GM18507 (cell line): ENCODE measurements around the gene HRH2.
"Not testable (repeated sequence)": the region's sequence is repeated elsewhere in the genome, so short reads cannot be mapped to it uniquely, and the experiment has no call there.

Source experiments
- DNase-seq: peaks from one replicate; pipeline ENCODE4 v3.0.0; 2011; ENCODE audit warnings: low read depth; ENCODE audit not compliant: insufficient read length; ENCODE audit errors: extremely low spot score
- FAIRE-seq: peaks from 2 replicates; lab custom pipeline; 2011; peaks lifted over from hg19 to GRCh38; lab: Jason Lieb, UNC

Gene HRH2

DNA sequence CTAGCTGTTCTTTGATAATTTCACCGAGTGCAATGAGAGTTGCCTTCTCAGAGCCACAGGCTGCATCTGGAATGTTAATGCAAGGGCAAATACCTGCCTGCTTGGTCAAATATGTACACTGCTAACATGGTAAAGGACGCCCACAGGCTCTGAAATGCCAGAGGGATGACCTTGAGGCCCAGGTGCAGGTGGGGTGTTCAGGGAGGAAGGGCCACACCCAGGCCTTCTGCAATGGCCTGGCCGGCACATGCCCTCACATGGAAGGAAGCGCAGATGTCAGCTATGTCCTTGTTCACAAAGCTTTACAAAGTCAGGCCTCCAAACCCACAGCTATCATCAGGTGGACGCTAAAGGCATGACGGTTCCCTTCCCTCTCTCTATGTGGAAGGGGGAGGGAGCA, 48.6 kb downstream of the HRH2 start:
- DNase-seq (no peak), FAIRE-seq (no peak)

DNA sequence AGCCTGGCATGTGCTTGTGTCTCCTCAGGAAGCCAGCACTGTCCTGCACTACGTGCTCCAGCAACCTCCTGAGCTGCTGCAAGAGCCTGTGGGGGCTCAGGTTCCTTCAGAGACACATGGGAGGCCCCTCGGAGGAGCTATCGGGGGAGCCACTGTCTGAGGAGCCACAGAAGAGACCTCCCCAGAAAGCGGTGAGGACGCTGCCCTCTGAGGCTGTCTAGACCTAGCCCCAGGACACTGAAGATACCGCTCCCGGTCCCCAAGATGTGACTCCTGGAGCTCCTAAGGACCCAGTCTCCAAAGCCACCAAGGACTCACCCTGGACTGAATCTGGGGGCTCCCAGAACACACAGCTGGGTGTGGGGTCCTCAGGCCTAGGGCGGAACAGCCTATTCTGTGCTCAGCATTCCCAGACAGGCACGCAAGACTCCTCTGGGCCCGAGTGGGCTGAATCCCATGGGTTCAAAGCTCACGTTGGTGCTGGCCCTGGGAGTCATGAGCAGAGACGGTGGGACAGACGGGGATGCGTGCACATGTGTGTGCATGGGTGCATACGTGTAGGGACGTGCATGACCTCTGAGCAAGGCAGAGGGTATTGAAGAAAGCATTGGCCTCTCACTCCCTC, 50.0 kb downstream of the HRH2 start:
- DNase-seq (no peak), FAIRE-seq (no peak)

DNA sequence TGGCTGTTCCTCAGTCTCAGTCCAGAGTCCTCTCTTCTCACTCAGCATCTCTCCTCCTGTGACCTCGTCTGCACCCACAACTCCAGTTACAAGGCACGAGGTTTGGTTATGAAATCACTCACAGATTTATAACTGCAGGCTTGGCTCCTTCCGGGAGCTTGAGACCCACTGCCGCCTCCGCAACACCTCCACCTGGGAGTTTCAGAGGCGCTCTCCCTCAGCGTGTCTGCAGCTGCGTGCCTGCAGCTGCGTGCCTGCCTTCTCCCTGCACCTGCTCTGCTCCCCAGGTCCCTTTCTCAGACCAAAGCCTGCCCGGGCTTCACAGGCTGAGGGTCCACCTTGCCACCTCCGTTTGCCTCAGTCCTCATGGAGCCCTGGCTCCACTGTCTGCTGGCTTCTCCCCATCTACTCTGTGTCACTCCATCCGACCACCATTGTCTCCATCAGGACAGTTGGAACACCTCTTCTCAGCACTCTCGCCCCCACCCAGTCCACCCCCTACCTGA, 51.5 kb downstream of the HRH2 start:
- DNase-seq, result no peak
- FAIRE-seq, result no peak

DNA sequence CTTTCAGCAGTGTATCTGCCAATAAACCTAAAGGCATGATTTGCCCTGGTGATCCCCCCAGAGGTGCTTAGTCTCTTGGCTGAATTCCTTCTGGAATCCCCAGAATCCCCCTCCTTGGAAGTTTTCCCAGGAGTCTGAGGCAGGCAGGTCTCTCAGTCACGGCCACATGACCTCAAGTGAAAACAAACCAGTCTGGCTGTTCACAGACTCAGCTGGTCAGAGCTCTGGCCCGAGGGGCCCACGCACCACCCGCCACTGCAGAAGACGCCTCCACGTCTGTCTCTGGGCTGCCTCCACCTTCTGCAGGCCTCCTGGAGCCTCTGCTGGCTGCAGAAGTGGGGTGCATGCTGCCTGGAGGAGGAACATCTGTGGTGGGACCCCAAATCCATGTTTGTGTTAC, 52.5 kb downstream of the HRH2 start:
- no peak for DNase-seq
- FAIRE-seq, result no peak

DNA sequence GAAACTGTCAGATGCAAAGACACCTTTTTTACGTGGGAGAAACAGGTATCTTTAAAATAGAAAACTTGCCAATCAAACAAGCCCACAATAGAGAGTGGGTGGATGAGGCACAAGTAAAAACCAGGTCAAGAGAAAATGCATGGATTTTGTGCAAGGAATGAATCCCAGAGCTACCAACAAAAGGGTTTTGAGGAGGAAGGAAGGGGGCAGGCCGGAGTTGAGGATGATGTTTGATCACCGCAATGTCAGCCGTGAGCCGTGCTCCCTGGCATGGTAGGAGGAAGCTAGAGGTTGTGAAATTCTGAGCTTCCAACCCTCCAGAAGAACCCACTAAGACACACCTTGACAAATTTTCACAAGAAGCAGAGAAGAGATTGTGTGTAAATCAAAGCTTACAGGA, 53.2 kb downstream of the HRH2 start:
- no peak for FAIRE-seq

DNA sequence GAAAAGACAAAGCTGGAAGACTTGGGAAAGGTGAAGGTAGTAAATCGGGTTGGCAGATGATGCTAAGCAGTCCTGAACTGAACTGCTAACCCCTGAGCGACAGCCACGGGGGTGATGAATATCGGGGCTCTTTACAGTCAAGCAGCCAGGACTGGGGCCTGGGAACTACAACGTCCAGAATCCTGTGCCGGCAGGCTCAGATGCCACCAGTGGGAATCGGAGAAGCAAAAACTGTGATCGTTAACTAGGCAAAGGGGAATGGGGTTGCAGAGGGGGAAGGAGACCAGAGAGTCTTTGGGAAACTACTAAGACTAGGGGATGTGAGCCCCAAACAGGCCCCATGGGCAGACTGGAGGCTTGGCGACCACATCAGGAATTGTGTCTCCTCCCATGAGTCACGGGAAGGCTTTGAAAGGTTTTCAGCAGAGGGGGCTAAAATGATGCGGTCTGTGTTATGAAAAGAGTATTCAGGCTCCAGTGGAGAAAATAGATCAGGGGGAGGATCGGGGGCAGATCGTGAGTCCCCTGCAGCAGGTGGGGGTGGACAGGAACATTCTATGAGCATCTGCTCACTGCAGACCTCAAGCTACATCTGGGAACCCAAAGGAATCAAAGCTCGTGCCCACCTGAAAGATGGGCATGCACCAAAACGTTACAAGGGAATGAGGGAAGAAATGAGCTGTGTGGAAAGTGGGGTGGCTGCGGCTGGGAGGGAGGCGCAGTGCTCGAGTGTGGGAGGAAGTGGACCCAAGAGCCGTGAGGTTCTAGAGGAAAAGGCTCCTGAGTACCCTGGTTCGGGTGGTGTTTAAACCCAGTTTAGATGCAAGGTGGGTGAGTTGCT, 53.8 kb downstream of the HRH2 start:
- FAIRE-seq (no peak), DNase-seq (no peak)

More for the DNA sequence above, 53.2 kb downstream of the HRH2 start:
- no peak for DNase-seq

DNA sequence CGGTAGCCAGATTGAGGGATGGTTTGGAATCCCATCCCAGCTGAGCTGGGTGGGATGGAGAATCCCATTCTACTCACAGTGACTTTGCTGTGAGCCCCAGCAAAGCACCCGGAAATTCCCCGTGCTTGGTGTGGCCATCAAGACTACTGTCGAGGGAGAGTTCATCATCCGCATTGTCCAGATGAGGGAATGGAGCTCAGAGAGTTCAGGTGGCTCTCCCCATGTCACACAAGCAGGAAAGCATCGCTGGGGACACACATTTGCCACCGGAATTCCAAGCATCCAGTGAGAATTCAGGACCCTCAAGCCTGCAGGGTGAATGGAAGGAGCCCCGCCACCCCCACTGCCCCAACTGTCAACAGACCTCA, 54.4 kb downstream of the HRH2 start:
- FAIRE-seq, result no peak
- no peak for DNase-seq

DNA sequence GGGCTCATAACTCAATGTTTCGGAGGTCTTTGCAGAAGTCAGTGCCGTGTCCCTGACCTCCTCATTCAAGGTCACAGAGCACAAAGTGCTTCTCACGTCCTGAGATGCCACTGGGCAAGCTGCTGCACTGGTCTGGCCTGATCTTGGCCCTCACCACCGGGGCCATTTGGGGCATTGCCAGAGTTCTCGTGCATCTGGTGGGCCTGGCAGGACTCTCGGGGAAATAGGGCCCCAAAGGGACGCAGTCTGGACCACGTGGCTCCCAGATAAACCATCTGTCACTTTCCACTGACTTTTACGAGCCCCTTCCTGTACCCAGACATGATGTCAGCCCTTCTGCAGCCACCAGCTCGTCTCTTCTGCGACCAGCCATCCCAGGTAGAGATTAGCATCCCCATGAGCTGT, 54.8 kb downstream of the HRH2 start:
- DNase-seq (no peak), FAIRE-seq (no peak)

DNA sequence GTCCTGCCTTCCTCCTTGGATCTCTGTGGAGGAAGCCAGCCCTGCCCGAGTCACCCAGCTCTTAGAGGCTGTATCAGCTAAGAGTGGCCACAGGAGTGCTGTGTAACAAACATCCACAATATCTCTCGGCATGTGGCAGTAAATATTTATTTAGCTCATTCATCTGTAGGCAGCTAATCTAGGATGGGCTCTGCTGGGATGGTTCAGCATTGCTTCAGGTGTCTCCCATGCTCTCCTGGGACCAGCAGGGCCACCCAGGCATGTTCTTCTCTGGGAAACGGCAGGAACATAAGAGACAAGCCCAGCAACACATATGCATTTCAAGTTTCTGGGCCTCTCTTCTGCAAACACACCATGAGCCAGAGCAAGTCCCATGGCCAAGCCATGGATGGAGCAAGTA, 56.1 kb downstream of the HRH2 start:
- DNase-seq, result no peak
- no peak for FAIRE-seq

DNA sequence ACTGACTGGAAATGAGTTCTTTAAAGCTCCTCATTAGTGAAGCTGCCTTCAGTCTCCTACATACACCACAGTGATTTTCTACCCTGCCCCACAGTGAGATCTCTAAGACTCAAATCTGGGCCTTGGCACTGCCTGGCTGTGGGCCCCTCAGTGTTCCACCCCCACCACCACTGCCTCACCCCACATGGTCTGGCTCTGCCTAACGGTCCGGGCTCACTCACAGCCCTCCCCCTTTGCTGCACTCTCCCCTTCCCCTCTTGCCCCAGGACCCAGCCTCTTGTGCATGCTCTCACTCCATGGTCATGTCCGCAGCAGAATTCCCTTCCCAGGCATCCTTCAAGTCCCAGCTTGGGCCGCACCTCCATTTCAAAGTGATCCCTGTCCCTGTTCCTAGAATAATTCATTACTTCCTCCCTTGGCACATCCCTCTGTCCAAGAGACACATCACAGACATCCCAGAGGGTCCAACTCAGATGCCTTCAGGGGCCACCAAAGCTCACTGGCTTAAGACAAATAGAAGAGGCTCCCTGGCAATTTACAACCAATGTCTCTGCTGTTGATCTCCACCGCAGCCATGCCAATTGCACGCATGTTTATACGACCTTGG, 56.7 kb downstream of the HRH2 start:
- FAIRE-seq, result no peak

DNA sequence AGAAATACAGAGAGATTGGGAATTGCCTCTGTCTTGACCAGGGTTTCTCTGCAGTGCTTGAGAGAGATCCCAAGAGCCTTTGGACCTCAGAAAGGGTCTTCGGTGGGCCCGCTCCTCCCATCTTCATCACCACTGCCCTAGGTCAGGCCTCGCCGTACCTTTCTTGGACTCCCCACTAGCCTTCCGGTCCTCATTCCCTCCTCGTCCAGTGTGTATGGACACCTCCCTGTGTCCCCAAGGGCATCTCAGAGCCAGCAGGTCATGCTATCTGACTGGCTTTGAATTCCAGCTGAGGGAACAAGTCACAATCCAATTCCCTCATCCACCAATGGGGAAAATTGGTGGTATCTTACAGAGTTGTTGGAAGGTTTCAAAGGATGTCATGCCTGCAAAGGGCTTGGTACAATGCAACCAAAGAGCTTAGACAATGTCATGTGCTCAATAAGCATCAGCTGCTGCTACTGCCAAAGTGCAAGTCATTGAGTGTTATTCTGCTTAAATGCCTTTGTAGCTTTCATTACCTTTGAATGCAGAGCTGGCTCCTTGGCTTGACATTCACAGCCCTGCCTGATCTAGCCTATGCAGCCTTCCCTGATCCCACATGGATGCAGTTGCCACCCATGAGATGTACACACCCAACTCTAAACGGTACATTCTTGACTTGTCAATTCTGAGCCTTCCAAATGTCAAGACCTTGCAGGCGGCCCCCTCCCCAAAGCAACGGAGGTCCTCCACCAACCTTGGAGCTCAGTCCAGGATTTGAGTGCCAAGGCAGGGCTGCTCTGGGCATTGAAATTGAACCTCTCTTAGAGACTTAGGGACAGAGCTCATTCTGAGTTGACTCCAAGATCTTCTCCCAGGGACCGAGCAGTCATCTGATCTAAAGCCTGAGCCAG, 58.0 kb downstream of the HRH2 start:
- no peak for FAIRE-seq
- DNase-seq, result no peak

More for the DNA sequence above, 56.7 kb downstream of the HRH2 start:
- DNase-seq, result no peak

DNA sequence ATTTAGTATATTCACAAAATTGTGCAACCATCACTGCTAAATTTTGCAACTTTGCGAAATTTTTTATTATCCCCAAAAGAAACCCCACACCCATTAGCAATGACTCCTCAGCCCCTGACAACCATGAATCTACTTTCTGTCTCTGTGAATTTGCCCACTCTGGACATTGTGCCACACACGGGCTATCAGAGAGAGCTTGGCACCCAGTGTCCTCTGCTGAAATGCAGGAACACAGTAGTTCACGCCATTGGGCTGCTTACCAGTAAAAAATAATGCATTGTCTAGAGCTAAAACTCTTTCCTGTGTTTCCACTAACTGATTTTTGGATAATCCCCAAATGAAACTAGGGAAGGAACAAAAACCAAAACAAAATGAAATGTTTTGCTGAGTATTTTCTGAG, 60.0 kb downstream of the HRH2 start:
- no peak for FAIRE-seq
- DNase-seq, result no peak

DNA sequence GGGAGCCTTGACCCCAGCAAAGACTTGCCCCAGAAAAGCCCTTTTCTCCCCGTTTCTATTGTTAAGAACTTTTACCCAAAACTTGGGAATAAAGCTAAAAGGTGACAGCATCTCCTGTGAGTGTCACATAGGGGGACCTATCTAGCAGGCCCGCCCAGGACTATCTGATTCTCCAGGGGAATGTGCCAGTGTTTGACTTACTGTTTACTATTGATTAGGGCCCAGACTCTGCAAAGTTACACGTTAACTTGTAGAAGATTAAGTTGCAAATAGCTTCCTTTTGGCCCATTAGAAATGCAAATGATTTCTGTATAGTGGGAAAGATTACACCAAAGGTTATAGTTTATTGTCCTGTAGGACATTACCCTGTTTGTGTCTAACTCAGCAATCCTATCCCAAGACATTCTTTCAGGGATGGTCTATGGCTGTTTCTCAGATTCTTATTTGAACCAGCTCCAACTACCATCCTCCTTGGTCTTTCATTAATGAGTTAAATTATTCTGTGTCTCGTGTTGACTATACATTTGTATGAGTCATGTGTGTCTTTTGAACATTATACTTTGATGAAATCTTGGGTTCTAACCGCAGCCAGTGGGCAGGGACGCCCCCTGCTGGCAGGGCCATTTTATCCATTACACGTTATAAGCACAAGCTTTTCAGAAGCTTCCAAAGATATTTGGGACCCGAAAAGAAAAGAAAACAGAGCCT, 60.7 kb downstream of the HRH2 start:
- FAIRE-seq (no peak), DNase-seq (no peak)

DNA sequence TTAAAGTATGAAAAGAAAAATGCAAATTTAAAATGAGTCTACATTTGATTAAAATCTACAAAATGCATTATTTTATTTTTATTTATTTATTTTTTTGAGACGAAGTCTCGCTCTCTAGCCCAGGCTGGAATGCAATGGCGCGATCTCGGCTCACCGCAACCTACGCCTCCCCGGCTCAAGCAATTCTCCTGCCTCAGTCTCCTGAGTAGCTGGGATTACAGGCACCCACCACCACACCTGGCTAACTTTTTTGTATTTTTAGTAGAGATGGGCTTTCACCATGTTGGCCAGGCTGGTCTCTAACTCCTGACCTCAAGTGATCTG, 61.2 kb downstream of the HRH2 start:
- DNase-seq, FAIRE-seq: not testable (repeated sequence)

DNA sequence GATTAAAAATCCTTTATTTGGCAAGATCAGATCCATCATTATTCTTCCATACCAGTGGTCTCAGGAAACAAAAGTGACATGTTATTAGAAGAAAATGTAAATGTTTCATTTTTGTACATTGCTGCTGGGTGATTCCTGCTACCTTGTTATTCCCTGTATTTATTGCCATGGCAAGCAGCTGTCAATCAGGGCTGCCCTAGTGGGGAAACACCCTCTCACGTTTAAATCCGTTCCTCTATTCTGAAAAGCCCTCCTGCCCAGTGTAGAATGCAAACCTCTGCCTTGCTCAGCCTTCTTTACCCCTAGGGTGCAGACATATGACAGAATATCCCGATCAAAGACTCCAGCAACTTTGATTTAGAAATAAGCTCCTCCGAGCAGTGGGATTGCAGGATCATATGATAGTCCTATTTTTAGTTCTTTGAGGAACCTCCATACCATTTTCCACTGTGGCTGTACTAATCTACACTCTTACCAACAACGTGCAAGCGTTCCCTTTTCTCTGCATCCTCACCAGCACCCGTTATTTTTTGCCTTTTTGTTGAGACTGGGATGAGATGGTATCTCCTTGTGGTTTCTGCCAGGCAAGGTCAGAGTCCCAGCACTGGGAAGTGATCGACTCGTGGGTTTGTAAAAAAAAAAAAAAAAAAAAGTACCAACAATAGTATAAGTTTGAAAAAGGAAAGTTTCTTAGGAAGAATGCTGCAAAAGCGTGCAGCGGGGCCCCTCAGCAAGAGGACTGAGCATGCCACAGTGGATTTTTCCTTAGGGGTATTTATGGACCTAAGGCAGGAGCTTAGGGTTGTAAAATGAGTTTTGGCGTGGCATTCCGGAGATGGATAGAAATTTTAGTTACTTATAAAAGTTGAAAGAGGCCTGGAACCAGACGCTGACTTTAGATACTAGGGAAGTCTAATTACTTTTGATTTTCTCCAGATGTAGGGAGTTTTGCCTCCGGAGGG, 66.7 kb downstream of the HRH2 start:
- DNase-seq, result no peak
- FAIRE-seq, result no peak

DNA sequence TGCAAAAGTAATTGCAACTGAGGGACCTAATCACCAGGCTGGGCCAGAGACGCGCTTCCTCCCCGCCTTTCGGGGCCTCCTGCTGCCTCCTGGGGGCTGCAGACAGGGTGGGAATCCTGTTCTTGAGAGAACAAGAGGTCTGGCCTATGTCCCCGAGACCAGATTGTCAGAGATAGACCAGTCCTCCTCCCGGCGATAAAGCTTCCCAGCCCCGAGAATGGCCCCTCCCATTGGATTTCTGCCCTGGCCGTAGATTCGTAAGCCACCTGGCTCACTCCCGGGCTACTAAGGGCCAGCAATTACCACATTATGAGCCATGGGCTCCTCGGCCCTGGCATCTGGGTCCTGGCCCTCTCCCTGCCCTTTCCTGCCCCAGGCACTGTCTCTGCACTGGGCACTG, 70.4 kb downstream of the HRH2 start:
- FAIRE-seq, result no peak
- DNase-seq, result no peak

DNA sequence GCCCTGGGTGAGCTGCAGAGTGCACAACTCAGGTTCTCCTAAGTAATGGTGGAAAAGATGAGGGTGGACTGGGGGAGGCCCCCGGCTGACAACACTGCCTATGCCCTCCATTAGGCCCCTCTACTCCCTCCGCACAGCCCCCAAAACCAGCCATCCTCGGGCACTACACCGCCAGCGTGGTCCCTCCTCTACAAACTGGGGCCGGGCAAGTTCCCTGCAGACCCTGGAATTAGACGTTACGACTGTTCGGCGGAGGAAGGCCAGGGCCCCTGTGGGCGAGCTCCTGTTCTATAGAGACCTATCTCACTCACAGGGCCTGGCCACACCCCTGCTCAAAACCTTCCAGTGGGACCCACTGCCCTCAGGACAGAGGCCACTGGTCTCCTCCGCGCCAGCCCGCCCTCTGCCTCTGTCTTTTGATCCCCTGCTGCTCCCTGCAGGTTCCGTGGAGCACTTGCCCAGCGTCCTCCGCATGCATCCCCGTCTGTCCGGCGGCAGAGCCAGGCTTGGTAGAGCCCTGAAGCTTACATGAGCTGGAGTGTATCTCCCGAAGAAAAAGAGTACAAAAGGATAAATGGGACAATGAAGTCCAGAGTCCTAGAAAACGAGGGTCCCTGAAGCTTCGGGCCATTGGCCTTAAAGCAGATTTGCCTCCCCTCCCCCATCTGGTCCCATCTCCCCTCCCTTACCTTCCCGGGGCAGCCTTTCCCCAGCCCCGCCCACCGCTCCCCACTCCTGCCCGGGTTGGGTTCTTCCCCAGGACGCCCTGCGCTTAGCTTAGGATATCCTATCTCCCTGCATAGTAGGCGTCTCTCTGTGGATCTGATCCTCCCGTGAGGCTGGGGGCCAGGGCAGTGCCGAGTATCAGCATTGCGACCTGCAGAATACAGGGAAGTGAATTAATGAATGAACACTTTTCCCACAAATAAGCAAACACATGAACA, 71.3 kb downstream of the HRH2 start:
- FAIRE-seq, result no peak
- no peak for DNase-seq
